CD4-positive, alpha-beta T cell treated with Interleukin-15 for 4 hours (primary cell): Measurements from ENCODE around the gene FKBP6.
"Not testable (repeated sequence)": the region's sequence is repeated elsewhere in the genome, so short reads cannot be mapped to it uniquely, and the experiment has no call there.

Experiments used
- DNase-seq: peaks from one replicate; pipeline ENCODE4 v3.0.0-alpha.2; 2020; ENCODE audit warnings: low spot score

Gene FKBP6

GRCh38 chr7:73395538-73396503 lies 67.9 kb downstream of the FKBP6 start:
- DNase-seq = no peak

DNA sequence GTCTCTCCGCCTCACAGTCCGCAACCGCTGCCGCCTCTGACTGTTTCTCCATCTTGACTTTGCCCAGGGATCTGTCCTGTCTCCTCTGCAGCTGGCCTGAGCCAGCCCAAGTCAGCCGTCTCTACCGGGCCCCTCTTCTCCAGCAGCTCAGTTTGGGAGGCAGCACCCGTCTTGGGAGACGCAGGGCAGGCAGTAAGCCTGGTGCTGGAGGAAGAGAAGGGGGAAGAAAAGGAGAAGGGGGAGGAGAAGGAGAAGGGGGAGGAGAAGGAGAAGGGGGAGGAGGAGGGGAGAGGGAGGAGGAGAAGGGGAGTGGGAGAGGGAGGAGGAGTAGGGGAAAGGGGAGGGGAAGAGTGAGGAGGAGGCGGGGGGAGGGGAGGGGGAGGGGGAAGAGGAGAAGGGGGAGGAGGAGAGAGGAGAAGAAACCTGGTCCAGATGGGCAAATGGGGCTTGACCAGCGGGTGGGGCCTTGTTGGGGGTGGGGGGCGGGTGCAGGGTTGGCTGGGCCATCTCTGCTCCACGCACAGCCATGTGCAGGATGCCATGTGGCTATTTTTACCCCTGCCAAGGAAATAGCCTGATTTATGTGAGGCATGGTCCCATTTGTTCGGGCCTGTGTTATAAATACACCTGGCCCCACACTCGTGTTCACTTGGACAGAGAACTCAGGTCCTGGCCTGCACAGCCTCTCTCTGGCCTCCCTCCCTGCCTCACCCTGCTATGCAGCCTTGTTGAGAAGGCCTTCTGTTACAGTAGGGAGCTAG lies 69.7 kb downstream of the FKBP6 start:
- no peak for DNase-seq

- peak; percentile 71 for DNase-seq
These were observed 71.5 kb downstream of the FKBP6 start for GRCh38 chr7:73399185-73400050.

GRCh38 chr7:73404860-73405259 lies 76.9 kb downstream of the FKBP6 start:
- not testable (repeated sequence) for DNase-seq
